Esophagus muscularis mucosa (tissue), 4 donors: ENCODE measurements around the gene DOCK3.

Experiments
- CTCF ChIP-seq, 3 experiments: fragments of 200-600 bp in 2 of 3; fragments of 450-650 bp in 1 of 3; sonication (generic) in 2 of 3; IDR thresholded peaks; one replicate each; pipeline ENCODE4 v1.5.1; 2017 to 2019; ENCODE audit warnings: antibody characterized with exemption in 3 of 3, mild to moderate bottlenecking in 2 of 3, moderate library complexity in 1 of 3
- EP300 ChIP-seq: sonication (generic); formaldehyde crosslinking; IDR thresholded peaks from one replicate; pipeline ENCODE4 v1.6.1; 2017; ENCODE audit warnings: antibody characterized with exemption
- POLR2AphosphoS5 ChIP-seq, 2 donors: sonication (generic); formaldehyde crosslinking; IDR thresholded peaks; one replicate each; pipeline ENCODE4 v1.6.1; 2017; ENCODE audit warnings: antibody characterized with exemption in 2 of 2

- TF ChIP-seq CTCF (IDR thresholded peaks at IDR 0.05) (no peak), EP300 (no peak), POLR2AphosphoS5 (IDR thresholded peaks at IDR 0.05) (no peak)
These were observed 312.0 kb downstream of the DOCK3 start for GRCh38 chr3:50986726-50987125.
